CD4-positive, alpha-beta memory T cell (primary cell): ENCODE results near the gene ZDHHC14. TPM values are rescaled to one million over a fixed set of nuclear protein-coding genes. Genes with fewer than 3 reads are reported as not detected.
"Not testable (repeated sequence)": the region's sequence is repeated elsewhere in the genome, so short reads cannot be mapped to it uniquely, and the experiment has no call there.

Experiments used
- CTCF ChIA-PET: fragments of 350-600 bp; sonication (Branson Sonifier 250); formaldehyde crosslinking; loops from one replicate; lab custom pipeline; 2021; ENCODE audit warnings: inconsistent platforms; ENCODE audit not compliant: partially characterized antibody; lab: Charles Lee
- POLR2A ChIA-PET: fragments of 350-600 bp; sonication (Branson Sonifier 250); formaldehyde crosslinking; loops from one replicate; lab custom pipeline; 2021; ENCODE audit not compliant: partially characterized antibody; lab: Charles Lee
- DNase-seq, 5 donors: peaks; one replicate each; pipeline versions ENCODE4 v3.0.0 to v3.0.0-alpha.2; 2020 to 2022; ENCODE audit warnings: mixed read lengths in 1 of 5
- H3K27ac ChIP-seq: one replicate; pipeline ENCODE4 v1.7.0; 2013; ENCODE audit warnings: low read depth, low read length
- H3K27me3 ChIP-seq: 2 replicates; pipeline ENCODE4 v1.7.0; 2013; ENCODE audit warnings: mild to moderate bottlenecking, low read length, moderate library complexity; ENCODE audit not compliant: insufficient read depth
- H3K36me3 ChIP-seq: 2 replicates; pipeline ENCODE4 v1.7.0; 2013; ENCODE audit warnings: mild to moderate bottlenecking, low read length, moderate library complexity; ENCODE audit not compliant: insufficient read depth
- H3K4me1 ChIP-seq: 2 replicates; pipeline ENCODE4 v1.7.0; 2013; ENCODE audit warnings: mild to moderate bottlenecking, low read length, moderate library complexity; ENCODE audit not compliant: insufficient read depth
- H3K4me3 ChIP-seq, 2 donors: one replicate each; pipeline ENCODE4 v1.7.0; 2013; ENCODE audit warnings: low read length in 2 of 2, mild to moderate bottlenecking in 1 of 2
- H3K9me3 ChIP-seq, 2 donors: one replicate each; pipeline ENCODE4 v1.7.0; 2013; ENCODE audit warnings: low read length in 2 of 2, control low read depth in 1 of 2; ENCODE audit not compliant: control insufficient read depth in 1 of 2
- H3K27ac Mint-ChIP-seq, 7 donors: one replicate each; pipeline ENCODE4 v1.8.0; 2020 to 2021; ENCODE audit warnings: mixed read lengths in 7 of 7, mild to moderate bottlenecking in 6 of 7, inconsistent platforms in 3 of 7, moderate library complexity in 3 of 7
- H3K27me3 Mint-ChIP-seq, 2 donors: one replicate each; pipeline ENCODE4 v1.8.0; 2020 to 2021; ENCODE audit warnings: mixed read lengths in 2 of 2
- H3K36me3 Mint-ChIP-seq, 2 donors: one replicate each; pipeline ENCODE4 v1.8.0; 2020 to 2021; ENCODE audit warnings: mixed read lengths in 2 of 2, inconsistent platforms in 1 of 2, mild to moderate bottlenecking in 1 of 2
- H3K4me1 Mint-ChIP-seq, 4 donors: one replicate each; pipeline ENCODE4 v1.8.0; 2020 to 2021; ENCODE audit warnings: mixed read lengths in 4 of 4, mild to moderate bottlenecking in 1 of 4
- H3K4me3 Mint-ChIP-seq, 8 donors: one replicate each; pipeline ENCODE4 v1.8.0; 2020 to 2021; ENCODE audit warnings: mixed read lengths in 8 of 8, mild to moderate bottlenecking in 7 of 8, moderate library complexity in 6 of 8, inconsistent platforms in 3 of 8
- H3K9me3 Mint-ChIP-seq, 8 donors: one replicate each; pipeline ENCODE4 v1.8.0; 2020 to 2021; ENCODE audit warnings: mixed read lengths in 8 of 8, mild to moderate bottlenecking in 5 of 8, inconsistent platforms in 3 of 8, moderate library complexity in 1 of 8
- intact Hi-C: fragments of 100-400 bp; cut with micrococcal nuclease; formaldehyde crosslinking; loops from one replicate; pipeline ENCODE4 v1.15.1; 2023
- polyA plus RNA-seq, 2 donors: library from polyadenylated mRNA; unstranded; fragments of 300-500 nt; fragmentation: Illumina TruSeq; gene quantifications; one replicate each; pipeline ENCODE4 v1.2.3, GENCODE V29; 2021
- total RNA-seq, 2 experiments: library from RNA; stranded (reverse); gene quantifications; one replicate each; pipeline ENCODE4 v1.2.3, GENCODE V29; 2021

ZDHHC14 gene
- total and polyA plus RNA-seq, 4 experiments from 2014 or later: 1.5 to 1.9 (median 1.7) TPM

DNA sequence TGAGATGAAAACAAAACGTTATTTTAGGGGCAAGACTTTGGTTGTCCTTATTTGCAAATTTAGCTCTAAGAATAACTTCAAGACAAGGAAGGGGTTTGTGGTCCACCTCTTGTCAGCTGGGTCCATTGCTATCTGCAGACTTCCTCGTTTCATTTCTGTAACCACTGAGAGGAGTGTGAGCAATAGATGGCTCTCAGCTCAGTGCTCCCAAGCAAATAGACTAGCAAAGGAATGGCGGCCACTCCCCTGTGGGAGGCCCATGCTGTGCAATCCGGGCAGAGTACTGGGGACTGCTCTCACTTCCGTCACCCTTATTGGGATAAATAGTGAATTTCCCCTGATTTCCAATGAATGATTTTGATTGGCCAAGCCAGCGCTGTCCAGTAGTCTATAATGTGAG, 176.6 kb downstream of the ZDHHC14 start:
- H3K4me3 Mint-ChIP-seq: no peak overlapping the region
- H3K9me3 Mint-ChIP-seq: no peaks in the 10 kb centered on the region
- Histone ChIP-seq H3K4me1 (peaks cover 15% of the 10 kb centered on the region), H3K4me3 (no peak overlapping the region), H3K27ac (no peak overlapping the region), H3K9me3 (no peaks in the 10 kb centered on the region), H3K27me3 (no peaks in the 10 kb centered on the region), H3K36me3 (no peaks in the 10 kb centered on the region)
- CTCF ChIA-PET: interaction anchor here (0.8 kb wide), 1 partner anchor 243 kb away, joined by 3 read pairs; no protein-coding TSS in a partner anchor
- H3K36me3 Mint-ChIP-seq: no peaks in the 10 kb centered on the region
- no peak overlapping the region for H3K27ac Mint-ChIP-seq
- intact Hi-C loops: no loop called here
- POLR2A ChIA-PET: no interaction called here
- no peak for DNase-seq
- H3K27me3 Mint-ChIP-seq: no peaks in the 10 kb centered on the region
- H3K4me1 Mint-ChIP-seq: peaks cover 7 to 21% (median 9%) of the 10 kb centered on the region in 4 donors

DNA sequence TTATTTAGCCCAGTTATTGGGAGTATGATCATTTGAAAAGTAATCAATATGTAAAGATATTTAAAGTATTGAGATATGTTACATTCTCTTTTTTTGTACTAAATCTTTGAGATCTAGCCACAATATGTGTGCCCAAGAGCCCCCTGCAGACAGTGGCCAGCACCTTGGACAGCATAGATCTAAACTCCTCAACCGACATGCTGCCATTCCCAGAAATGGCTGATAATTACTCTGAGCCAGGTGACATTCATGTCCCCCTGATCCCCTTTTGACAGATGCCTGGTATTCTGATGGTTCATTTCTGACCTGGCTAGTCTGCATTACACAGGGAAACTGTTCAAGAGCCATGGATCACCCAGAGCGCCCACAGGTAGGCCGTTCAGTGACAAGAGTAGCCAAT, 177.1 kb downstream of the ZDHHC14 start:
- Histone ChIP-seq H3K4me1 (peaks cover 15% of the 10 kb centered on the region), H3K36me3 (no peaks in the 10 kb centered on the region), H3K4me3 (no peak overlapping the region), H3K9me3 (no peaks in the 10 kb centered on the region), H3K27me3 (no peaks in the 10 kb centered on the region), H3K27ac (no peak overlapping the region)
- DNase-seq: no peak
- no peak overlapping the region for H3K4me3 Mint-ChIP-seq
- intact Hi-C loops: no loop called here
- ChIA-PET POLR2A (no interaction called here), CTCF (no interaction called here)
- peaks cover 7 to 26% (median 9%) of the 10 kb centered on the region in 4 donors for H3K4me1 Mint-ChIP-seq
- no peaks in the 10 kb centered on the region for H3K36me3 Mint-ChIP-seq
- H3K9me3 Mint-ChIP-seq: no peaks in the 10 kb centered on the region
- H3K27ac Mint-ChIP-seq: no peak overlapping the region
- H3K27me3 Mint-ChIP-seq: no peaks in the 10 kb centered on the region

DNA sequence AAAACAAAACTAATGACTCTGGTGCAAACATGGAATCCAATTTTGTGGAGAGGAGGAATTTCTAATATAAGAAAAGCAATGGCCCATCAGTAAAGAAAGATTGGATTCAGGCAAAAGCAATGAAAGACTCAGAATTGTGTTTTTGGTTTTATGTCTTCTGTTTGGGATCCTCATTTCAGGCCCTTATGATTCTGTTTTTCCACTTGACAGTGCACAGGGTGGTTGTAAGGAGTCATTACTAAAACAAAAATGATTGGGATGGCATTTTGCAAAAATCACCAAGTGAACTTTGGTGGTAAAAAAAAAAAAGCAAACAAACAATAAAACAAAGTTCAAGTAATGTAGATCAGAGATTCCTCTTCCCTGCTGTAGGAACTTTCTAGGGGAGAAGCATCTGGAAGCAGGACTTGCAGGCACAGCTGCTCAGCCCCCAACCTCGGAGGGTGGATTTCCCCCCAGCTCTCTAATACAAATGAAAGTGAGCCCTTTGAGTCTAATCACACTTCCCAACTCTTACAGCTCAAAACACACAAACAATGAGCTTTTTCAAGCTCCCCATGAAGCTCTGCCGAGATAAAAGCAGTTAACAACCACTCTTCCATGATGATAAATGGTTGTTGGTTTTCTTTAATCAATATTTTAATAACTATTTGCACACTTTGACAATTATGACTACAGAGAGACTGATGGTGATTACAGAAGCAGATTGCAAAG, 177.7 kb downstream of the ZDHHC14 start:
- peaks cover 15% of the 10 kb centered on the region for H3K4me1 ChIP-seq
- intact Hi-C loops: no loop called here
- H3K4me3 ChIP-seq: no peak overlapping the region
- no peak overlapping the region for H3K4me3 Mint-ChIP-seq
- H3K27me3 ChIP-seq: no peaks in the 10 kb centered on the region
- no peak overlapping the region for H3K27ac Mint-ChIP-seq
- no peak overlapping the region for H3K27ac ChIP-seq
- H3K36me3 ChIP-seq: no peaks in the 10 kb centered on the region
- no peaks in the 10 kb centered on the region for H3K27me3 Mint-ChIP-seq
- H3K9me3 Mint-ChIP-seq: no peaks in the 10 kb centered on the region
- CTCF ChIA-PET: no interaction called here
- no peaks in the 10 kb centered on the region for H3K36me3 Mint-ChIP-seq
- H3K9me3 ChIP-seq: no peaks in the 10 kb centered on the region
- peaks cover 7 to 26% (median 9%) of the 10 kb centered on the region in 4 donors for H3K4me1 Mint-ChIP-seq
- no peak for DNase-seq
- POLR2A ChIA-PET: no interaction called here

DNA sequence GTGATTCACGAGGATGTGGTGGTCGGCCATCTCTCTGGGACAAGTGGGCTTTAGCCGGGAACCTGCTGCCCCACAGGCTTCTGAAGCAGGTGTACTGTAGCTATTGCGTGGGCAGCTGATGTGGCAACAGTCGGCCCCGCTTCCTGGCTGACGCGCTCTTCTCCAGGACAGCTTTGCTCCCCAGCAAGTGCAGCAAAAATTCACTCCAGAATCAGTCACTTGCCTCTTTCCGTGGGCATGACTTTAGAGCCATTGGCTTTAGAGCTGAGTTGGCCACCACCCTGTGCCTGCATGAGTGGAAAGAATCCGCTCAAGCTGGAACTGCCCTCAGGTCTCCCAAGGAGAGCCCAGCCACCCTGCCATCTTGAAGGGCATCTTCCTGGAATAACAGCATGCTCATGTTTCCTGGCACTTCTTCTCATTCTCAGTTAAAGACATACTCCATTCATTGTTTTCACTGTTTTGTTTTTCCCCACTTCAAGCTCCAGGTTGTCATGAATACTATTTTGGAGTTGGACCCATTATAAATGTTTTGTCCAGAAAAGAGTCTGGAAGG, 178.3 kb downstream of the ZDHHC14 start:
- Mint-ChIP-seq H3K36me3 (no peaks in the 10 kb centered on the region), H3K9me3 (no peaks in the 10 kb centered on the region), H3K4me1 (peaks cover 7 to 26% (median 9%) of the 10 kb centered on the region in 4 donors), H3K4me3 (no peak overlapping the region), H3K27me3 (no peaks in the 10 kb centered on the region), H3K27ac (no peak overlapping the region)
- Histone ChIP-seq H3K4me3 (no peak overlapping the region), H3K9me3 (no peaks in the 10 kb centered on the region), H3K36me3 (no peaks in the 10 kb centered on the region), H3K27me3 (no peaks in the 10 kb centered on the region), H3K27ac (no peak overlapping the region), H3K4me1 (peaks cover 15% of the 10 kb centered on the region)
- ChIA-PET CTCF (no interaction called here), POLR2A (no interaction called here)
- no peak for DNase-seq
- intact Hi-C loops: no loop called here

DNA sequence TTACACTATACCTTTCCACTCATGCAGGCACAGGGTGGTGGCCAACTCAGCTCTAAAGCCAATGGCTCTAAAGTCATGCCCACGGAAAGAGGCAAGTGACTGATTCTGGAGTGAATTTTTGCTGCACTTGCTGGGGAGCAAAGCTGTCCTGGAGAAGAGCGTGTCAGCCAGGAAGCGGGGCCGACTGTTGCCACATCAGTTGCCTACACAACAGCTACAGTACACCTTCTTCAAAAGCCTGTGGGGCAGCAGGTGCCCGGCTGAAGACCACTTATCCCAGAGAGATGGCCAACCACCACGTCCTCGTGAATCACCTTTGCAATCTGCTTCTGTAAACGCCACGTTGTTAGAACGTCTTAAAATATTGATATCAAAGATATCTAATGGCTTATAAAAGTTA, 179.1 kb downstream of the ZDHHC14 start:
- H3K4me3 ChIP-seq, H3K27me3 ChIP-seq, POLR2A ChIA-PET, H3K9me3 ChIP-seq, H3K36me3 Mint-ChIP-seq, H3K4me3 Mint-ChIP-seq, H3K9me3 Mint-ChIP-seq, intact Hi-C loops, H3K27me3 Mint-ChIP-seq, DNase-seq, CTCF ChIA-PET, H3K27ac ChIP-seq, H3K36me3 ChIP-seq, H3K27ac Mint-ChIP-seq: not testable (repeated sequence)
- H3K4me1 Mint-ChIP-seq: peaks cover 7 to 26% (median 9%) of the 10 kb centered on the region in 4 donors
- H3K4me1 ChIP-seq: peaks cover 15% of the 10 kb centered on the region

DNA sequence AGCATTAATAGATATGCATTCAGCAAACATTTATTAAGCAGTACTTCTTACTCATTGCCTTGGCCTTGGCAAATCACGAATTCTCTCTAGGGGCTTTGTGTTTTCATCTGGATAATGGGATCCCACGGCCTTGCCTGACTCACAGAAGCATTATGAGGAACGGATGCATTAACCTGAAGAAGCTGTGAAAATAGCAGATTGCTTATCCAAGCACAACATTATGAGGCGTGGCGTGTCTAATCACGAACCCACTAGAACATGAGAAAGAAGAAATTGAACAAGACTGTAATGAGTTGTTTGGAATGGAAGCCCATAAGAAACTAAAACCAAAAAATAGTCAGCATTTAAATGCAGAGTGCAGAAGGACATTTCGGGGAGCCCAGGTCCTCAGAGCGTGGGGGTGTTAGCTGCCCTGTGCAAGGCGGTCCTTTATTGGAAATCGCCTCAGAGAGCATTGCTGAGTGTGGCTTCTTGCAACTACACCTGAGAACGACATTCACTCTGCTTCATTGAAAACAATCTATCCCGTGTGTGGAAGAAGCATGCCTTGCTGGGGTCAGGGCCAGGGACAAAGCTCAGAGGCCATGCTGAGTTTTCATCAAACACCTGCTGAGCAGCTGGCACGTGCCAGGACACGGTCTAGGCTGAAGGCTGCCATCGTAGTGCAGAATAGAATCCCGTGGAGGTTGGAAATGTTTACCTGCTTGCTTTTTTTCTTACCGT, 179.9 kb downstream of the ZDHHC14 start:
- Histone ChIP-seq H3K9me3 (no peaks in the 10 kb centered on the region), H3K27ac (no peak overlapping the region), H3K27me3 (no peaks in the 10 kb centered on the region), H3K4me3 (no peak overlapping the region), H3K36me3 (no peaks in the 10 kb centered on the region), H3K4me1 (peaks cover 15% of the 10 kb centered on the region)
- intact Hi-C loops: no loop called here
- POLR2A ChIA-PET: interaction anchor here (0.7 to 1.0 kb wide), 2 partner anchors 10 to 23 kb away, joined by 3 read pairs; no protein-coding TSS in a partner anchor
- no peak overlapping the region for H3K27ac Mint-ChIP-seq
- H3K36me3 Mint-ChIP-seq: no peaks in the 10 kb centered on the region
- no peaks in the 10 kb centered on the region for H3K9me3 Mint-ChIP-seq
- CTCF ChIA-PET: no interaction called here
- no peak for DNase-seq
- H3K4me3 Mint-ChIP-seq: peak overlapping the region in 1 of 8 donors; percentile 26
- H3K4me1 Mint-ChIP-seq: peaks cover 7 to 26% (median 9%) of the 10 kb centered on the region in 4 donors
- no peaks in the 10 kb centered on the region for H3K27me3 Mint-ChIP-seq

DNA sequence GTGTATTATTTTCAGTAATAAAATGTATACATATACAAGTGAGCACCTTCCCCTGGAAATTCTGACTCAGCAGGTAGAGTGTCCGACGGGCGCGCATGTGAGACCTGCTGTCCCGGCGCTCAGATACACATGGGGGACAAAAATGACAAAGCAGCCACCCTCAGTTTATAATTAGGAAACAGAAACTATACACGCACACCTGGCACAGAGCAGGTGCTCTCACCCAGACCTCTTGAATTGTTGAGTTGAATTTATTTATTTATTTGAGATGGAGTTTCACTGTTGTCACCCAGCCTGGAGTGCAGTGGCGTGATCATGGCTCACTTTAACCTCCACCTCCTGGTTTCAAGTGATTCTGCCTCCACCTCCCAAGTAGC, 180.4 kb downstream of the ZDHHC14 start:
- Histone ChIP-seq H3K4me1 (peaks cover 15% of the 10 kb centered on the region), H3K27ac (no peak overlapping the region), H3K27me3 (no peaks in the 10 kb centered on the region), H3K4me3 (no peak overlapping the region), H3K9me3 (no peaks in the 10 kb centered on the region), H3K36me3 (no peaks in the 10 kb centered on the region)
- Mint-ChIP-seq H3K9me3 (no peaks in the 10 kb centered on the region), H3K4me1 (peaks cover 7 to 25% (median 9%) of the 10 kb centered on the region in 4 donors), H3K36me3 (no peaks in the 10 kb centered on the region), H3K4me3 (peak overlapping the region in 1 of 8 donors; percentile 68), H3K27ac (peak overlapping the region in 3 of 7 donors; percentile 36 to 86 (median 66)), H3K27me3 (no peaks in the 10 kb centered on the region)
- ChIA-PET POLR2A (interaction anchor here (0.7 to 1.0 kb wide), 2 partner anchors 11 to 24 kb away, joined by 3 read pairs; no protein-coding TSS in a partner anchor), CTCF (no interaction called here)
- DNase-seq: no peak
- intact Hi-C loops: no loop called here
